Measurements from ENCODE around the gene BHLHE40. TPM values are rescaled to one million over a fixed set of nuclear protein-coding genes. Genes with fewer than 3 reads are reported as not detected.

BHLHE40 gene
- total and polyA plus RNA-seq, 2 of the 4 experiments (the other 2 are of a cell fraction) = 22.8 to 31.8 TPM

DNA sequence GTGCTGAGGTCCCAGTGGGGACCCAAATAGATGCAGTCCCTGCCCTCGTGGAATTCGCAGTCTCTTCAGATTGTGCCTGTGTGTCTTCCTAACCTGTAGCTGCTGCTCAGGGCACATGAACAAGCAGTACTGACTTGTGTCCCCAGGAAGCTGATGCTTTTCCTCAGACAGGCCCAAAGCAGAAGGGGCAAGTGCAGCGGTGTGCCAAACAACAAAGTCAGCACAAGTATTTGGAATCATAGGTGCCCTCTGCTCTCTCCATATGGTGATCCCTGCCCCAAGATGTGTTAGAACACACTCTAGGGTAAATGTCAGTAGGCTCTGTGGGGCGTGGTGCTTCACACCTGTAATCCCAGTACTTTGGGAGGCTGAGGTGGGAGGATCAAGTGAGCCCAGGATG, 21.9 kb downstream of the BHLHE40 start:
- no peak overlapping the region for H3K23ac ChIP-seq (ENCODE audit: low read depth, low read length)
- intact Hi-C loops (cut with micrococcal nuclease) = no loop called here
- dilution Hi-C loops (cut with HindIII; ENCODE audit: low sequenced_read_pairs, unreplicated experiment) = no loop called here

More for the DNA sequence above, 21.9 kb downstream of the BHLHE40 start:
- Histone ChIP-seq H3K9ac (ENCODE audit: low read depth, low read length) (no peak overlapping the region), H2BK15ac (ENCODE audit: low read depth, low read length) (no peak overlapping the region), H3K9me3 (ENCODE audit: control insufficient read depth, insufficient read depth, low read length) (no peaks in the 10 kb centered on the region), H3K4me3 (ENCODE audit: insufficient read depth, low read depth, low read length) (no peak overlapping the region), H2BK120ac (ENCODE audit: low read depth, low read length) (no peak overlapping the region), H2BK5ac (ENCODE audit: low read depth, low read length, poor library complexity, severe bottlenecking) (no peak overlapping the region), H2BK20ac (ENCODE audit: low read depth, low read length) (no peak overlapping the region), H3K4me2 (ENCODE audit: low read depth, low read length) (no peak overlapping the region), H3K27ac (ENCODE audit: insufficient read depth, low read length) (no peak overlapping the region), H2AFZ (replicated peaks; ENCODE audit: low read length, poor library complexity) (peak overlapping the region; percentile 9), H4K91ac (ENCODE audit: insufficient read depth, low read depth, low read length) (no peak overlapping the region), H3K4me1 (ENCODE audit: control insufficient read depth, insufficient read depth, low read length) (no peaks in the 10 kb centered on the region), H3K9me1 (ENCODE audit: insufficient read depth, low read length) (0 out of 2 replicates have a peak, but pooled peaks cover 5% of the 10 kb centered on the region), H4K5ac (ENCODE audit: low read depth, low read length) (no peak overlapping the region), H3K36me3 (ENCODE audit: control insufficient read depth, insufficient read depth, low read length) (no peaks in the 10 kb centered on the region), H3K18ac (ENCODE audit: low read depth, low read length) (no peak overlapping the region), H3K4ac (ENCODE audit: low read depth, low read length) (no peak overlapping the region), H4K8ac (ENCODE audit: low read depth in 2 of 2, low read length in 2 of 2) (no peak overlapping the region), H3K27me3 (ENCODE audit: control insufficient read depth, insufficient read depth, low read length) (no peaks in the 10 kb centered on the region), H2AK5ac (ENCODE audit: low read depth, low read length) (peak overlapping the region; percentile 28; the same call in 1 of the 2 replicates), H3K14ac (replicated peaks; ENCODE audit: low read depth, low read length) (no peak overlapping the region), H2AK9ac (replicated peaks; ENCODE audit: low read depth, low read length, poor library complexity) (no peak overlapping the region), H3K56ac (ENCODE audit: extremely low read depth, insufficient read depth, low read length) (no peak overlapping the region), H3K79me1 (ENCODE audit: low read depth in 1 of 2, low read length in 2 of 2) (no peaks in the 10 kb centered on the region), H4K20me1 (ENCODE audit: insufficient read depth, low read length) (no peaks in the 10 kb centered on the region)
- no TSS peak for BruUV-seq (replicated peaks)
- DNase-seq (no peak), ATAC-seq (ENCODE audit: low read depth) (no peak)
- in situ Hi-C loops (cut with MboI; ENCODE audit: low sequenced_read_pairs) = no loop called here
- no peak for TF ChIP-seq CEBPB (IDR thresholded peaks at IDR 0.05; ENCODE audit: low read depth, low read length)
- no peak for TF ChIP-seq BHLHE40 (IDR thresholded peaks at IDR 0.05; ENCODE audit: low read depth, low read length)
- no peak for TF ChIP-seq FOS (IDR thresholded peaks at IDR 0.05; ENCODE audit: low read depth, low read length)
- TF ChIP-seq, protein P1, sequence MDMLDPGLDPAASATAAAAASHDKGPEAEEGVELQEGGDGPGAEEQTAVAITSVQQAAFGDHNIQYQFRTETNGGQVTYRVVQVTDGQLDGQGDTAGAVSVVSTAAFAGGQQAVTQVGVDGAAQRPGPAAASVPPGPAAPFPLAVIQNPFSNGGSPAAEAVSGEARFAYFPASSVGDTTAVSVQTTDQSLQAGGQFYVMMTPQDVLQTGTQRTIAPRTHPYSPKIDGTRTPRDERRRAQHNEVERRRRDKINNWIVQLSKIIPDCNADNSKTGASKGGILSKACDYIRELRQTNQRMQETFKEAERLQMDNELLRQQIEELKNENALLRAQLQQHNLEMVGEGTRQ (IDR thresholded peaks at IDR 0.05; ENCODE audit: low read depth, low read length) = no peak
- TF ChIP-seq POLR2A (IDR thresholded peaks at IDR 0.05; ENCODE audit: low read depth, low read length) = no peak
- TF ChIP-seq MXI1 (IDR thresholded peaks at IDR 0.05; ENCODE audit: borderline replicate concordance, low read depth, low read length) = no peak
- no peak for TF ChIP-seq NFE2L2 (IDR thresholded peaks at IDR 0.05; ENCODE audit: low read depth, low read length)
- TF ChIP-seq MAFK (IDR thresholded peaks at IDR 0.05; ENCODE audit: low read depth, low read length) = no peak
- no peak for TF ChIP-seq RFX5 (IDR thresholded peaks at IDR 0.05; ENCODE audit: low read depth, low read length)
- no peak for TF ChIP-seq RAD21 (IDR thresholded peaks at IDR 0.05; ENCODE audit: low read length)
- TF ChIP-seq, protein P2, sequence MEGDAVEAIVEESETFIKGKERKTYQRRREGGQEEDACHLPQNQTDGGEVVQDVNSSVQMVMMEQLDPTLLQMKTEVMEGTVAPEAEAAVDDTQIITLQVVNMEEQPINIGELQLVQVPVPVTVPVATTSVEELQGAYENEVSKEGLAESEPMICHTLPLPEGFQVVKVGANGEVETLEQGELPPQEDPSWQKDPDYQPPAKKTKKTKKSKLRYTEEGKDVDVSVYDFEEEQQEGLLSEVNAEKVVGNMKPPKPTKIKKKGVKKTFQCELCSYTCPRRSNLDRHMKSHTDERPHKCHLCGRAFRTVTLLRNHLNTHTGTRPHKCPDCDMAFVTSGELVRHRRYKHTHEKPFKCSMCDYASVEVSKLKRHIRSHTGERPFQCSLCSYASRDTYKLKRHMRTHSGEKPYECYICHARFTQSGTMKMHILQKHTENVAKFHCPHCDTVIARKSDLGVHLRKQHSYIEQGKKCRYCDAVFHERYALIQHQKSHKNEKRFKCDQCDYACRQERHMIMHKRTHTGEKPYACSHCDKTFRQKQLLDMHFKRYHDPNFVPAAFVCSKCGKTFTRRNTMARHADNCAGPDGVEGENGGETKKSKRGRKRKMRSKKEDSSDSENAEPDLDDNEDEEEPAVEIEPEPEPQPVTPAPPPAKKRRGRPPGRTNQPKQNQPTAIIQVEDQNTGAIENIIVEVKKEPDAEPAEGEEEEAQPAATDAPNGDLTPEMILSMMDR (conservative IDR thresholded peaks at IDR 0.05; ENCODE audit: low read depth, low read length) = no peak
- no peak for TF ChIP-seq SMC3 (IDR thresholded peaks at IDR 0.05; ENCODE audit: low read depth, low read length)
- TF ChIP-seq CHD1 (IDR thresholded peaks at IDR 0.05; ENCODE audit: low read depth, low read length) = no peak
- TF ChIP-seq MAZ (IDR thresholded peaks at IDR 0.05; ENCODE audit: borderline replicate concordance, low read depth, low read length) = no peak
- POLR2A ChIA-PET (ENCODE audit: unreplicated experiment) = no interaction called here
- CTCF ChIA-PET = no interaction called here
- 88% methylated on average over 3 of the region's 4 CpGs; no CpG with 5 or more reads in 1 of the 2 experiments for WGBS, 2 experiments (ENCODE audit: extremely low coverage in 2 of 2, insufficient read length in 1 of 2)

Data from IMR-90 (cell line).